NB4 (cell line): ENCODE measurements around the gene MMP23B.
A peak's percentile ranks its signal among the peaks of the same experiment; 100 is the strongest.

Experiments used
- DNase-seq: peaks from one replicate; pipeline ENCODE4 v3.0.0; 2010; ENCODE audit warnings: low read depth
- H3K4me3 ChIP-seq: one replicate; pipeline ENCODE4 v1.5.1; 2011; ENCODE audit warnings: mild to moderate bottlenecking, low read depth, low read length, moderate library complexity
- MYC ChIP-seq: IDR thresholded peaks from 2 replicates; pipeline ENCODE4 v1.6.1; 2011; ENCODE audit warnings: low read depth, low read length
- POLR2A ChIP-seq: IDR thresholded peaks from 2 replicates; pipeline ENCODE4 v1.6.1; 2011; ENCODE audit warnings: mild to moderate bottlenecking; ENCODE audit not compliant: insufficient read length; ENCODE audit errors: extremely low read depth
- TF ChIP-seq, protein P1 (sequence below): IDR thresholded peaks from 2 replicates; pipeline ENCODE4 v1.6.1; 2011; ENCODE audit warnings: low read depth, low read length
- TF ChIP-seq, protein P2 (sequence below): IDR thresholded peaks from one replicate; pipeline ENCODE4 v1.5.1; 2012; ENCODE audit warnings: low read depth, low read length

MMP23B gene

DNA sequence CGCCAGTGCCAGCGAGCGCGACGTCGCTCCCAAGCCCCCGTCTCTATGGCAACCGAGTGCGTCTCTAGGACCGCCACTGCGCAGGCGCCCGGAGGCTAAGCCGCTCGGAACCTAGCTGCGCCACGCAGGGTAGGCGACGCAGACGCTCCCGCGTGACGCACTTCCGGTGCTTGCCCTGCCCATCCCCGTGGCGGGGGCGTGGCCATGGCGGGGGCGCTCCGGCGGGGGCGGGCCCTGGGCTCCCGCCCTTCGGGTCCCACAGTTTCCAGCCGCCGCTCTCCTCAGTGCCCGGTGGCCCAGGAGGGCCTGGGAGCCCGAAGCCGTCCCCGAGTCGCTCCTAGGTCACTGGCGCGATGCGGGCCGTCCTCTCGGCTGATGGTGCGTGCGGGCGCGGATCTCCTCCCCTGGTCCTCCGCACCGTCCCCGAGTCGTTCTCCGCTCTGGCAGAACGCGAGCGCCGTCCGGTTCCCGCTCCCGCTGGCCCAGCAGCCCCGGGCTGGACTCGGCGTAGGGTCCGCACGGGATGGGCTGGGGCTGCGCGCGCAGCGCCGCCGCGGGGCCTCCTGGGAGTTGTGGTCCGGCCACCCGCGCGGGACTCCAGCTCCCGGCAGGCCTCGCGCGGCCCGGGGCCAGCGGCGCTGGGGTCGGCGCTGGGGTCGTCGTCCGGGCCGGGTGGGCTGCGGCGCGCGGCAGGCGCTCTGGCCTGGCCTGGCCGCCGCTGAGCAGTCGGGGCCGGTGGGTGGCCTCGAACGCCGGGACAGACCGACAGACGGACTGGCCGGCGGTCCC lies 16.5 kb upstream of the MMP23B start, which contains the start of gene MIB2:
Gene MIB2, plus strand, starts transcription at position 245 of the 789 bp plus-strand sequence. CDS start 7,953 bp downstream, outside the sequence.
- peak; percentile 97 for DNase-seq
- TF ChIP-seq, protein P1, sequence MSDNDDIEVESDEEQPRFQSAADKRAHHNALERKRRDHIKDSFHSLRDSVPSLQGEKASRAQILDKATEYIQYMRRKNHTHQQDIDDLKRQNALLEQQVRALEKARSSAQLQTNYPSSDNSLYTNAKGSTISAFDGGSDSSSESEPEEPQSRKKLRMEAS = peak; percentile 60; the same call in 1 of the 2 replicates
- no peak for TF ChIP-seq POLR2A
- TF ChIP-seq, protein P2, sequence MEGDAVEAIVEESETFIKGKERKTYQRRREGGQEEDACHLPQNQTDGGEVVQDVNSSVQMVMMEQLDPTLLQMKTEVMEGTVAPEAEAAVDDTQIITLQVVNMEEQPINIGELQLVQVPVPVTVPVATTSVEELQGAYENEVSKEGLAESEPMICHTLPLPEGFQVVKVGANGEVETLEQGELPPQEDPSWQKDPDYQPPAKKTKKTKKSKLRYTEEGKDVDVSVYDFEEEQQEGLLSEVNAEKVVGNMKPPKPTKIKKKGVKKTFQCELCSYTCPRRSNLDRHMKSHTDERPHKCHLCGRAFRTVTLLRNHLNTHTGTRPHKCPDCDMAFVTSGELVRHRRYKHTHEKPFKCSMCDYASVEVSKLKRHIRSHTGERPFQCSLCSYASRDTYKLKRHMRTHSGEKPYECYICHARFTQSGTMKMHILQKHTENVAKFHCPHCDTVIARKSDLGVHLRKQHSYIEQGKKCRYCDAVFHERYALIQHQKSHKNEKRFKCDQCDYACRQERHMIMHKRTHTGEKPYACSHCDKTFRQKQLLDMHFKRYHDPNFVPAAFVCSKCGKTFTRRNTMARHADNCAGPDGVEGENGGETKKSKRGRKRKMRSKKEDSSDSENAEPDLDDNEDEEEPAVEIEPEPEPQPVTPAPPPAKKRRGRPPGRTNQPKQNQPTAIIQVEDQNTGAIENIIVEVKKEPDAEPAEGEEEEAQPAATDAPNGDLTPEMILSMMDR = no peak
- no peak for TF ChIP-seq MYC
- H3K4me3 ChIP-seq = peak within 1 kb of the TSS; percentile 74

DNA sequence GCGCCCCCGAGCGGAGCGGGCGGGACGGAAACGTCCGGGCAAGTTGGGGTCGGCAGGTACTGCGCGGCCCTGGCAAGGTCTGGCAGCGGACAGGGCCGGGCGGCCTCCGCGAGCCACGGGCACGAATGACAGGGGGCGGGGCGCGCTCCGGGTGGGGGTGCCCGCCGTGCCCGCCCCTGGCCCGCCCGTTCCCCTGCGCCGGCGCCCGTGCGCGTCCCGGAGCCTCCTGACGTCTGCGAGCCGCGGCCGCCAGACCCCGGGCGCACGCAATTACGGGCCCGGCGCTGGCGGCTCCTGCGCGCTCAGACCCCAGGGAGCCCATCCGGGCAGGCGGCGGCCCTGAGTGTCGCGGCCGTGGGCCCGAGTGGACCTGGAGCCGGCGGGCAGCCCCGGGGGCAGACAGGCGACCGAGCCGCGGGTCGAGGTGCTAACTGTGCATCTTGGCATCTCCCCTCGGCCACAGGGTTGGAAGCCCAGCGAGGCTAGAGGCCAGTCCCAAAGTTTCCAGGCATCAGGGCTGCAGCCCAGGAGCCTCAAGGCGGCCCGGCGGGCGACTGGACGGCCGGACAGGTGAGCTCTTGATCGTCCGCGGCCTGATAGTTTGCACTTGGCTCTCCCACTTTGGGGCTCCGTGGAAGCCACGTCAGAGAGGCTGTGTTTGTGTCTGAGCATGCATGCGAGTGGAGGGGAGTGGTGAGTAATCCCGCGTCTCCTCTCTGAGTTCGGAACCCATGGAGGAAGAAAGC lies 15.8 kb upstream of the MMP23B start:
- peak overlapping the region; percentile 47 for H3K4me3 ChIP-seq
- TF ChIP-seq MYC = no peak
- no peak for TF ChIP-seq POLR2A
- TF ChIP-seq, protein P1 = no peak
- TF ChIP-seq, protein P2 = no peak
- DNase-seq = peak; percentile 50

DNA sequence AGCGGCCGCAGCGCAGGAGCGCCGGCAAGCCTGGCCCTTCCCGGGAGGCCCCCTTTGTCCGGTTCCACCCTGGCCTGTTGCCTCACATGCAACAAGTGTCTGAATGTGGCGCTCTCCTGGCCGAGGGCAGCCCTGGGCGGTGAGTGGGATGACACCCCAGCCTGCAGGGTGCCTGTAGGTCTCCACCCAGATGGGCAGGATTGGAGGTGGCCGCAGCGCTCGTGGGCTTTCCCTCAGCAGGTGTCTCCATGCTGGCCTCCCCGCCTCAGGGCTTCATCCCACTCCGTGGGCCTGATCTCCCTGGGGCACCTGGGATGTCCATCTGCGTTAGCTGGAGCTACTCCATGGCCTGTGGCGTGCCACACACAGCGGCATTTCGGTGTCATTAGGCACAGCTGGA lies 15.1 kb upstream of the MMP23B start:
- peak overlapping the region; percentile 47 for H3K4me3 ChIP-seq
- no peak for DNase-seq
- TF ChIP-seq, protein P1 = no peak
- TF ChIP-seq MYC (no peak), POLR2A (no peak)
- TF ChIP-seq, protein P2 = no peak

DNA sequence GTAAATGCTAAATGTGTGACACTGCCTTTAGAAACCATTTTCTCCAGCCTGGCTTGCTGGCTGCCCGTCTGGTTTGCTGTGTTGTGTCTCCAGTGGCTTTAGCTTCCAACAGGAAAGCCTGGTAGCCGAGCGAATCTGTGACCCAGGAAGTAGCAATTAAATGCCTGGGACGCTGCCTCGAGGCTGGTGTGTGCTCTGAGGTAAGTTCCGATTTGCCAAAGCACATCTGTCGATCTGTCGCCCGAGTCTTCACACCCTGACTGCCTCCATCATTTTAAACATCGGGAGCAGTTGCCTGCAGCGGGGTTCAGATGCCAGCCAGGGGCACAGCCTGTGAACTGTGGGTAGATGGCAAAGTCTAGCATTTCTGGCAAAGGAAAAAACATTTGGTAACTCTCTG lies 14.5 kb upstream of the MMP23B start:
- no peak for DNase-seq
- TF ChIP-seq, protein P2 = no peak
- TF ChIP-seq POLR2A (no peak), MYC (no peak)
- TF ChIP-seq, protein P1 = no peak
- no peak overlapping the region for H3K4me3 ChIP-seq

DNA sequence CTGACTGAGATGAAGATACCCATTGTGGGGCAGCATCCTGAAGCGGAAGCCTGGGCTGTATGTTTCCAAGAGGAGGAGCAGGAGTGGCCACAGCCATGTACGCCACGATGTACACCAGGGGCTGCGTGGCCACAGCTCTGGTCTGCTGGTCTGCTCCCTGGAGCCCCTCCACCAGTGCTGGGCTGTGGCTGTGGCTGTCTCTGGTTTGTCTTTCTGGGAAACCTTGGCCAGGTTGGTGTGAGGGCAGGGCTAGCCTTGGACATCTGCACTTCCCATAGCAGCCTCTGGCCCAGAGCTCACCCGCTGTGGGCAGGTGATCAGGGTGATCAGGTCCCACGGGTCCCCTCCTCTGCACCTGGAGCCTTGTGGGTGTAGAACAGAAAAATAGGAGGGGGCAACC lies 14.0 kb upstream of the MMP23B start:
- no peak overlapping the region for H3K4me3 ChIP-seq
- TF ChIP-seq MYC (no peak), POLR2A (no peak)
- DNase-seq = no peak

DNA sequence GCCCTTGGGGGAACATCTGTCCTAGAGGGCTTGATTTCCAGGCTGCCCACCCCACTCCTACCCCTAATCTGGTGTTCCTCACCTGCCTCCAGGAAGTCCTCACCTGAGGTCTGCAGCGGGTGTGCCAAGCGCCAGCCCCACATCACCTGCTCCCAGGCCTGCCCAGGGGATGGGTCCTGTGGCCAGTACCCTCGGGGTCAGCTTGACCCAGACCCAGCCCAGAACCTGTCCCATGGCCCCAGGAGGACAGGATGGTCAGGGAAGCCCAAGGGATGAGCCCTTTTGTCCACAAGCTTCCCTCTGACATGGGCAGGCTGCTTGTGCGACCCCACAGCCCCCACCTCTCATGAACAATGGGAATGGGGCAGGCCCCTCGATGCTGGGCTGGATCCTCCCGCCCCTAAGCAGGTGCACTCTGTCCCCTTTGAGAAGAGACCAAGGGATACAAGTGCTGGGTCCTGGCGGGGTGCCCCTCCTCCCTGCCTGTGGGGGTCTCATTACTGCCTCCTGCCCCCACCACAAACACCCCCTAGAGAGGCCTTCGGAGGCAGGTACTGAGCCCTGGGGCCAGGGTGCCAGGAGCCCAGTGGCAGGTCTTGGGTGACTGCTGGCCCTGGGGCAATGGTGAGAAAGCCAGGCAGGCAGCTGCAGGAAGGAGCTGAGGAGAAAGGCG lies 13.4 kb upstream of the MMP23B start:
- no peak for TF ChIP-seq MYC
- TF ChIP-seq POLR2A = no peak
- TF ChIP-seq, protein P1 = no peak
- TF ChIP-seq, protein P2 = no peak
- no peak overlapping the region for H3K4me3 ChIP-seq
- DNase-seq = no peak
